HepG2 (cell line): ENCODE results near the gene LRBA. TPM values are rescaled to one million over a fixed set of nuclear protein-coding genes. Genes with fewer than 3 reads are reported as not detected.

Experiments
- ATAC-seq: fragments of 200-7000 bp; cut with Tn5 transposase; 3 replicates; pipeline ENCODE4 v1.9.1; 2020; ENCODE audit warnings: mild to moderate bottlenecking, moderate library complexity
- BruUV-seq: library from RNA; stranded (reverse); fragments of 400-500 nt; replicated peaks from 2 replicates; lab custom pipeline; 2021; lab: Mats Ljungman, UMichigan
- CTCF ChIA-PET: fragments of 300-600 bp; formaldehyde crosslinking; extraction: SDS; loops from one replicate; lab custom pipeline; 2021; ENCODE audit warnings: low total read pairs, inconsistent platforms, low intra/inter-chr PET ratio; lab: Yijun Ruan, JAX
- POLR2A ChIA-PET: fragments of 350-600 bp; sonication (Branson Sonifier 250); formaldehyde crosslinking; loops from one replicate; lab custom pipeline; 2020; ENCODE audit warnings: antibody characterized with exemption, inconsistent platforms; lab: Yijun Ruan, JAX
- DNase-seq: peaks from one replicate; pipeline ENCODE4 v3.0.0-alpha.2; 2015; ENCODE audit warnings: low spot score
- FAIRE-seq: peaks from 3 replicates; lab custom pipeline; 2011; peaks lifted over from hg19 to GRCh38; lab: Jason Lieb, UNC
- H2AFZ ChIP-seq: one replicate; pipeline ENCODE4 v1.6.1; 2011; ENCODE audit warnings: low read length, inconsistent platforms
- H3K27ac ChIP-seq: fragments of 300-600 bp; 3 replicates; pipeline ENCODE4 v1.8.0; 2011; ENCODE audit warnings: mixed run types, mild to moderate bottlenecking, mixed read lengths, low read length, inconsistent platforms; ENCODE audit not compliant: insufficient read depth; ENCODE audit errors: extremely low read length
- H3K27me3 ChIP-seq, 2 experiments: fragments of 200-600 bp in 1 of 2; 2 replicates in 1 of 2; 3 replicates in 1 of 2; pipeline versions ENCODE4 v1.6.0 to v1.8.0; 2011; ENCODE audit warnings: low read length in 2 of 2, mild to moderate bottlenecking in 2 of 2, moderate library complexity in 2 of 2, inconsistent platforms in 1 of 2; ENCODE audit not compliant: insufficient read depth in 2 of 2, control insufficient read depth in 1 of 2
- H3K36me3 ChIP-seq, 2 experiments: fragments of 200-600 bp in 1 of 2; replicated peaks in 1 of 2; 2 replicates in 1 of 2; 3 replicates in 1 of 2; pipeline versions ENCODE4 v1.5.1 to v1.8.0; 2011; ENCODE audit warnings: low read length in 2 of 2, inconsistent platforms in 1 of 2; ENCODE audit not compliant: insufficient read depth in 2 of 2, control insufficient read depth in 1 of 2
- H3K4me1 ChIP-seq: 2 replicates; pipeline ENCODE4 v1.5.1; 2012; ENCODE audit warnings: low read length, inconsistent platforms; ENCODE audit not compliant: insufficient read depth
- H3K4me2 ChIP-seq: 2 replicates; pipeline ENCODE4 v1.6.0; 2011; ENCODE audit warnings: low read depth, low read length, inconsistent platforms
- H3K4me3 ChIP-seq, 3 experiments: fragments of 200-600 bp in 1 of 3; sonication (generic), shearing (Covaris generic) in 1 of 3; replicated peaks in 1 of 3; 2 replicates each; pipeline ENCODE4 v1.5.1; 2011 to 2016; ENCODE audit warnings: low read length in 3 of 3, inconsistent platforms in 2 of 3, low read depth in 2 of 3, mild to moderate bottlenecking in 2 of 3, control low read depth in 1 of 3, mixed read lengths in 1 of 3; ENCODE audit not compliant: insufficient read depth in 1 of 3
- H3K79me2 ChIP-seq: one replicate; pipeline ENCODE4 v1.6.1; 2011; ENCODE audit warnings: low read length, inconsistent platforms; ENCODE audit not compliant: insufficient read depth
- H3K9ac ChIP-seq: 2 replicates; pipeline ENCODE4 v1.6.0; 2011; ENCODE audit warnings: mild to moderate bottlenecking, low read depth, low read length, inconsistent platforms; ENCODE audit not compliant: insufficient read depth
- H3K9me3 ChIP-seq: 2 replicates; pipeline ENCODE4 v1.5.1; 2012; ENCODE audit warnings: mild to moderate bottlenecking, low read length
- H4K20me1 ChIP-seq: 2 replicates; pipeline ENCODE4 v1.6.0; 2011; ENCODE audit warnings: inconsistent platforms, mild to moderate bottlenecking, low read length, moderate library complexity; ENCODE audit not compliant: insufficient read depth
- ATF4 ChIP-seq, 2 experiments: fragments of 450-650 bp in 1 of 2; sonication (generic) in 1 of 2; formaldehyde crosslinking; IDR thresholded peaks; 2 replicates each; pipeline versions ENCODE4 v1.5.0 to v1.8.0; 2020 to 2022; ENCODE audit warnings: mild to moderate bottlenecking in 1 of 2, missing genetic modification reagents in 1 of 2
- EHMT2 ChIP-seq: fragments of 200-600 bp; sonication (generic); IDR thresholded peaks from 2 replicates; pipeline ENCODE4 v1.7.0; 2017; ENCODE audit warnings: antibody characterized with exemption, low read depth, low read length, borderline replicate concordance
- NFIB ChIP-seq: sonication (generic); formaldehyde crosslinking; IDR thresholded peaks from 2 replicates; pipeline ENCODE4 v1.9.0; 2021; ENCODE audit warnings: missing genetic modification reagents, mild to moderate bottlenecking, borderline replicate concordance
- NR1H2 ChIP-seq: sonication (generic); formaldehyde crosslinking; IDR thresholded peaks from 2 replicates; pipeline ENCODE4 v1.8.1; 2022; ENCODE audit warnings: low read depth, missing genetic modification reagents, borderline replicate concordance
- PCBP2 ChIP-seq: fragments of 200-400 bp; formaldehyde crosslinking; optimal IDR thresholded peaks from 2 replicates; pipeline ENCODE3; 2018; ENCODE audit warnings: low read length, low read depth; ENCODE audit not compliant: poor library complexity, severe bottlenecking
- PPARG ChIP-seq: conservative IDR thresholded peaks from 2 replicates; pipeline ENCODE4 v1.6.1; 2016; ENCODE audit warnings: missing biosample characterization, missing genetic modification reagents
- RFX1 ChIP-seq: fragments of 450-650 bp; IDR thresholded peaks from 2 replicates; pipeline ENCODE4 v1.6.1; 2017
- TERF1 ChIP-seq: sonication (generic); formaldehyde crosslinking; IDR thresholded peaks from 2 replicates; pipeline ENCODE4 v1.8.0; 2022; ENCODE audit warnings: mild to moderate bottlenecking, missing genetic modification reagents, moderate library complexity
- TFDP1 ChIP-seq: IDR thresholded peaks from 2 replicates; pipeline ENCODE4 v1.6.1; 2016; ENCODE audit warnings: missing compliant biosample characterization, missing genetic modification reagents, borderline replicate concordance
- ZFP36L2 ChIP-seq: sonication (generic); formaldehyde crosslinking; IDR thresholded peaks from 2 replicates; pipeline ENCODE4 v1.4.0; 2020; ENCODE audit warnings: missing genetic modification reagents
- WGBS: methylation state at CpG from one replicate; pipeline ENCODE4 v1.1.6; 2017; ENCODE audit warnings: low lambda C conversion rate; 5-methylcytosine and 5-hydroxymethylcytosine counted together
- in situ Hi-C: cut with HindIII; loops from 2 replicates; pipeline ENCODE4 v1.10.0; 2017; ENCODE audit warnings: low pct_unique_long_range_greater_than_20kb; ENCODE audit not compliant: extremely low pct_ligation_motif_present
- intact Hi-C: fragments of 100-400 bp; cut with micrococcal nuclease; formaldehyde crosslinking; loops from one replicate; pipeline ENCODE4 v1.10.0; 2022; ENCODE audit not compliant: unreplicated experiment
- polyA plus RNA-seq, 8 experiments: library from polyadenylated mRNA; depleted of rRNA in 3 of 8; stranded (reverse) in 7 of 8; unstranded in 1 of 8; fragments of >200 nt; fragmentation: Illumina TruSeq in 4 of 8; extraction: Trizol in 4 of 8; gene quantifications; 2 replicates each; pipeline versions ENCODE4 v1.2.1 to v1.2.3, GENCODE V29; 2011 to 2016; ENCODE audit warnings: low read depth in 4 of 8, missing spikeins in 1 of 8, mixed read lengths in 1 of 8; ENCODE audit not compliant: insufficient read depth in 1 of 8
- total RNA-seq, 5 experiments: library from RNA; depleted of rRNA; stranded (reverse); fragments of >200 nt; fragmentation: Illumina TruSeq; extraction: Trizol; gene quantifications; 2 replicates each; pipeline ENCODE4 v1.2.3, GENCODE V29; 2016; ENCODE audit warnings: low read depth in 1 of 5
- TF ChIP-seq, protein P1 (sequence below): sonication (generic); formaldehyde crosslinking; IDR thresholded peaks from 2 replicates; pipeline ENCODE4 v1.9.0; 2021; ENCODE audit warnings: missing genetic modification reagents, borderline replicate concordance
- TF ChIP-seq, protein P2 (sequence below): sonication (generic); formaldehyde crosslinking; conservative IDR thresholded peaks from 2 replicates; pipeline ENCODE4 v1.5.0; 2020; ENCODE audit warnings: missing genetic modification reagents
- TF ChIP-seq, protein P3 (sequence below): sonication (generic); formaldehyde crosslinking; conservative IDR thresholded peaks from 2 replicates; pipeline ENCODE4 v1.8.0; 2022; ENCODE audit warnings: low read depth, missing genetic modification reagents

LRBA gene
- total and polyA plus RNA-seq, 2 of the 13 experiments (the other 11 are each of a cell fraction or from before 2014, with no cell fraction given) = 21.0 to 37.2 TPM

- FAIRE-seq (no peak), DNase-seq (no peak), ATAC-seq (peak; percentile 60)
- no peaks in the 10 kb centered on the region for H3K9me3 ChIP-seq
- no TSS peak for BruUV-seq
- no peak overlapping the region for H3K9ac ChIP-seq
- in situ Hi-C loops = loop anchor here (5.0 kb wide), 1 partner anchor 211 kb away; no protein-coding TSS in a partner anchor
- H3K36me3 ChIP-seq = no peaks in the 10 kb centered on the region
- ChIA-PET CTCF (no interaction called here), POLR2A (no interaction called here)
- H3K4me2 ChIP-seq = no peak overlapping the region
- H3K4me3 ChIP-seq = no peak overlapping the region
- H3K4me1 ChIP-seq = no peaks in the 10 kb centered on the region
- no peak overlapping the region for H3K27ac ChIP-seq
- no peak overlapping the region for H2AFZ ChIP-seq
- no peaks in the 10 kb centered on the region; a peak in 1 of 5 replicates for H3K27me3 ChIP-seq
- intact Hi-C loops = no loop called here
- no peaks in the 10 kb centered on the region for H3K79me2 ChIP-seq
- WGBS = 0% methylated on average over 1 of the region's 2 CpGs
- H4K20me1 ChIP-seq = no peaks in the 10 kb centered on the region
- no peak for TF ChIP-seq NFIB (CRISPR knock-in tag)
- TF ChIP-seq, protein P1, sequence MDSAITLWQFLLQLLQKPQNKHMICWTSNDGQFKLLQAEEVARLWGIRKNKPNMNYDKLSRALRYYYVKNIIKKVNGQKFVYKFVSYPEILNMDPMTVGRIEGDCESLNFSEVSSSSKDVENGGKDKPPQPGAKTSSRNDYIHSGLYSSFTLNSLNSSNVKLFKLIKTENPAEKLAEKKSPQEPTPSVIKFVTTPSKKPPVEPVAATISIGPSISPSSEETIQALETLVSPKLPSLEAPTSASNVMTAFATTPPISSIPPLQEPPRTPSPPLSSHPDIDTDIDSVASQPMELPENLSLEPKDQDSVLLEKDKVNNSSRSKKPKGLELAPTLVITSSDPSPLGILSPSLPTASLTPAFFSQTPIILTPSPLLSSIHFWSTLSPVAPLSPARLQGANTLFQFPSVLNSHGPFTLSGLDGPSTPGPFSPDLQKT (CRISPR knock-in tag) = no peak
- TF ChIP-seq, protein P2, sequence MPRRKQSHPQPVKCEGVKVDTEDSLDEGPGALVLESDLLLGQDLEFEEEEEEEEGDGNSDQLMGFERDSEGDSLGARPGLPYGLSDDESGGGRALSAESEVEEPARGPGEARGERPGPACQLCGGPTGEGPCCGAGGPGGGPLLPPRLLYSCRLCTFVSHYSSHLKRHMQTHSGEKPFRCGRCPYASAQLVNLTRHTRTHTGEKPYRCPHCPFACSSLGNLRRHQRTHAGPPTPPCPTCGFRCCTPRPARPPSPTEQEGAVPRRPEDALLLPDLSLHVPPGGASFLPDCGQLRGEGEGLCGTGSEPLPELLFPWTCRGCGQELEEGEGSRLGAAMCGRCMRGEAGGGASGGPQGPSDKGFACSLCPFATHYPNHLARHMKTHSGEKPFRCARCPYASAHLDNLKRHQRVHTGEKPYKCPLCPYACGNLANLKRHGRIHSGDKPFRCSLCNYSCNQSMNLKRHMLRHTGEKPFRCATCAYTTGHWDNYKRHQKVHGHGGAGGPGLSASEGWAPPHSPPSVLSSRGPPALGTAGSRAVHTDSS = no peak
- no peak for TF ChIP-seq EHMT2
- no peak for TF ChIP-seq NR1H2
- no peak for TF ChIP-seq TERF1 (CRISPR knock-in tag)
- no peak for TF ChIP-seq TFDP1 (CRISPR knock-in tag)
- TF ChIP-seq RFX1 = no peak
- TF ChIP-seq PPARG = no peak
- TF ChIP-seq ATF4 (CRISPR knock-in tag; IDR thresholded peaks at IDR 0.05) = no peak
- TF ChIP-seq, protein P3, sequence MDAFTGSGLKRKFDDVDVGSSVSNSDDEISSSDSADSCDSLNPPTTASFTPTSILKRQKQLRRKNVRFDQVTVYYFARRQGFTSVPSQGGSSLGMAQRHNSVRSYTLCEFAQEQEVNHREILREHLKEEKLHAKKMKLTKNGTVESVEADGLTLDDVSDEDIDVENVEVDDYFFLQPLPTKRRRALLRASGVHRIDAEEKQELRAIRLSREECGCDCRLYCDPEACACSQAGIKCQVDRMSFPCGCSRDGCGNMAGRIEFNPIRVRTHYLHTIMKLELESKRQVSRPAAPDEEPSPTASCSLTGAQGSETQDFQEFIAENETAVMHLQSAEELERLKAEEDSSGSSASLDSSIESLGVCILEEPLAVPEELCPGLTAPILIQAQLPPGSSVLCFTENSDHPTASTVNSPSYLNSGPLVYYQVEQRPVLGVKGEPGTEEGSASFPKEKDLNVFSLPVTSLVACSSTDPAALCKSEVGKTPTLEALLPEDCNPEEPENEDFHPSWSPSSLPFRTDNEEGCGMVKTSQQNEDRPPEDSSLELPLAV (CRISPR knock-in tag) = no peak
- TF ChIP-seq PCBP2 = no peak
- TF ChIP-seq ZFP36L2 (CRISPR knock-in tag) = no peak
Observed at GRCh38 chr4:150218447-150218846, 796.6 kb downstream of the LRBA start.
